GM19099 (cell line): Measurements from ENCODE around the gene IGSF3.
A peak's percentile ranks its signal among the peaks of the same experiment; 100 is the strongest.

Experiments used
- POLR2A ChIP-seq: IDR thresholded peaks from 3 replicates; pipeline ENCODE4 v1.6.1; 2011; ENCODE audit warnings: low read depth; ENCODE audit not compliant: insufficient read length; ENCODE audit errors: extremely low read depth

IGSF3 gene

DNA sequence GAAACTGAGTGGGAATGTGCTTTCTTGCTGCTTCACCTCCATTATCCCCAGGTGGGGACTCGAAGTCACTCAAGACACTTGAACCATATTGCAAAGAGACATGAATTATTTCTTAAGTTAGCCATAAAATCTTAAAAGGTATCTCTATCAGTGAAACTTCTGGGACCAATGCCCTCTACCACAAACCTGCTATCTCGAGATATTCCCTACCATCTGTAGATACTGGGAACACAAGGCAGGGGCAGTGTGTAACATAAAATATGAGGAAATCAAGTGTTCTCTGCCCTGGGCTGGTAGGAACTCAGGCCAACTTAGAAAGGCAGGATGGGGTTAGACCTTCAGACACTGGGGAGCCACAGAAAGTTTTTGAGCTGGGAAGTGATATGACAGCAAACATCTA lies 95.4 kb downstream of the IGSF3 start:
- TF ChIP-seq POLR2A, result no peak

GRCh38 chr1:116571215-116571919 lies 96.2 kb downstream of the IGSF3 start:
- TF ChIP-seq POLR2A, result no peak

- peak; percentile 93 for TF ChIP-seq POLR2A
These were observed 96.9 kb downstream of the IGSF3 start, which contains the start of gene CD58 for GRCh38 chr1:116570358-116571214. Gene CD58, minus strand, starts transcription at chr1:116571026. Its CDS starts 54 bp downstream, at chr1:116570972.

GRCh38 chr1:116569776-116570357 lies 97.7 kb downstream of the IGSF3 start:
- TF ChIP-seq POLR2A, result no peak

DNA sequence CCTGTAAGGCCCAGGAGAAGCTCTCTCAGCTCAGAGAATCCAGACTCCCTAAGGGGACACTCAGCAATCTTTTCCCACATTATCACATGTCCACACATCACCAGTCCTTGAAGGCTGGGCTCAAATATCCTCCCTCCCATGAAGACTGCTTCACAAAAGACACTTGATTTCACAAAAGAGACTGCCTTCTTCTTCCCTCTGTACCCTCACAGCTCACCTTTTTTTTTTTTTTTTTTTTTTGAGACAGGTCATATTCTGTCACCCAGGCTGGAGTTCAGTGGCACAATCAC lies 98.2 kb downstream of the IGSF3 start:
- no peak for TF ChIP-seq POLR2A

- TF ChIP-seq POLR2A, result peak; percentile 44
These were observed 98.7 kb downstream of the IGSF3 start for GRCh38 chr1:116568662-116569380.

DNA sequence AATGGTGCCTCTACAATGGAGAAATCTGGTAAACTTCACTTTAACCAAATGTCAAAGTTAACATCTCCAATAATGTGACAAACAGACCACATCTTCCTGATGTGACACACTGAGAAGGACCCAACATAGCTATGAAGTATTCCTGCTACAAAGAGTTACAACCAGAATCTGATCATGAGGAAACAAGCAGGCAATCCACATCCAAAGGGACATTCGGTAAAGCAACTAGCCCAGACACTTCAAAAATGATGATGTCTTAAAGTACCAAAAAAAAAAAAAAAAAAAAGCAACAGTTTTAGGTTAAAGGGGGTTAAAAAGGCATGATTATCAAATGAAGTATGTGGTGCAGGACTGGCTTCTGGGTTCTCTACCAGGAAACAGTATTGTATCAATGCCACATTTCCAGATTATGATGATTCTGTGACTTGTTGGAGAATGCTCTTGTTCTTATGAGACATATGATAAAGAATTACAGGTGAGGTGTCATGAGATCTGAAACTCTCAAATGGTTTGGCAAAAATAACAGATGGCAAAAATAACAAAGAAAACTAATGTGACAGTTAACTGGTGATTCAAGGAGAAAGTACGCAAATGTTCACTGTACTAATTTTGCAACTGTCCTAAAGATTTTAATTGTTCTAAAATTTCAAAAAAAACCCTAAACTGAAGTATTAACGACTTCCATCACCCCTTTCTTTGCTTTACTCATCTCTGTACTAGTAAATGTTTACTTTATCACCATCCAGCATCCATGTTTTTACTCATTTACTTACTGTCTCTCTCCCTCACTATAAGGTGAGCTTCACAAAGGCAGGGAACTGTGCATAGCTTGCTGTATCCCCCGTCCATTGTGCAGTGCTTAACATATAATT lies 99.5 kb downstream of the IGSF3 start:
- TF ChIP-seq POLR2A, result peak; percentile 54

- no peak for TF ChIP-seq POLR2A
These were observed 102.3 kb downstream of the IGSF3 start for GRCh38 chr1:116565222-116565621.

GRCh38 chr1:116564426-116564825 lies 103.1 kb downstream of the IGSF3 start:
- TF ChIP-seq POLR2A, result no peak

DNA sequence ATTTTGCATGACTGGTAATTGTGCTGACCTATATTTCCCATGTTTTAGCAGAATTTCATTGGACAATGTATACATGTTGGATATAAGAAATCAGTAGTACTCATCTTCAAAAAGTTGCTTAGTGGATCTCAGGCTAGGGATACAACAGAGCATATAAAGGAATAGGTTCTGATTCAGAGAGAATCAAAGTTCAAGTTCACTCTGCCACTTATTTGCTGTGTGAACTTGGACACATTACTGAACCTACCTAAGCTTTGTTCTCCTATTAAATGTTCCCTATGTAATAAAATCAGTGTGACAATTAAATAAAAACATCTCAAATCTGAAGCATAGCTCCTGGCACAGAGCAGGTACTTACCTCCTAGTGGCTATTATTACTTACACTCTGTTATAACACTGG lies 106.0 kb downstream of the IGSF3 start:
- no peak for TF ChIP-seq POLR2A

DNA sequence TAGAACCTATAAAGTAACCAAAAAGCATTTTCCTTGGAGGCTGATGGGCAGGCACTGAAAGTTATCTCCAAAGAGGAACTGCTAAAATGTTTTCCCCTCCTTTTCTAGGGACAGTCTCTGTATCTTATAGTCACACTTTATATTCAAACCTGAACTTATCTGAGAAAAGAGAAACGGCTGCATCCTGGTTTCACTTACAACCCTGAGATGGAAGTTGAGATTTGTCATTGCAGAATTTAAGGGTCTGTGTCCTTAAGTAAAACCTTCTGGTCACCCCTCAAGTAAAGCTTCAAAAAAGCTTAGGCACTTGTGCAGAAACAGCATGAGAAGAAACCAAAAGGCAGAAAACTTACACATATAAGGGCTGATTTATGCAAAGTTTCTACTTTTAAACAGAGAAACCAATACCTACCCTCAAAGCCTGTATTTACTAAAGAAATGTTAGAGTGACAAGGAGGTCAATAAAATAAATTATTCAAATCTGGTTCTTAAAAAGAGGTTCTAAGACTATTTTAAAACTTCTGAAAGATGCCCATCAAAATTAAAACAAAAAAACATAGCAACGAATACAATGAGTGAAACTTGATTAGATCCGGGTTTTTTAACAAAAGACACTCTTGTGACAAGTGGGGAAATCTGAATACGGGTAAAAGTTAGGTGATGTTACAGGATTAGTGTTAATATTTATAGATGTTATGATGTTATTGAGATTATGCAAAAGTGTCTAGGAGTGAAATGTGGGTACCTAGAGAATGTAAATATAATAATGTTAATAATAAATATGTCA lies 106.6 kb downstream of the IGSF3 start:
- no peak for TF ChIP-seq POLR2A

- TF ChIP-seq POLR2A, result peak; percentile 30
These were observed 108.2 kb downstream of the IGSF3 start for GRCh38 chr1:116559304-116559761.

DNA sequence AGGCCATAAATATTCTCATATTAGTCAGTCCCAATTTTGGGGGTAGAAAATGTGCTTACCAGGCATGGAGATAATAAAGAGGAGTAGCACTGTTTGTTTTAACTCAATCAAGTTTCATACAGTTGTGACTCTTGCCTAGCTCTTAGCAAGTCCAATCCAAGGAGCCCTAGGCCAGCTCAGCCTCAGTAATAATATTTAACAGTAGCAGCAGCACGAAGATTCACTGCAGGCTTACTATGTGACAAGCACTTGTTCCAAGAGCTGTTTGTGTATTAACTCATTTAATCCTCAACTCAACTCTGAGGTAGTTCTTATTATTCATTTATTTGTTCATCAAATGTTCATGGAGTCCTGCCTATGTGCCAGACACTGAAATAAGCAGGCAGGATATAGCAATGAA lies 109.0 kb downstream of the IGSF3 start:
- peak; percentile 5 for TF ChIP-seq POLR2A

GRCh38 chr1:116558140-116558549 lies 109.4 kb downstream of the IGSF3 start:
- TF ChIP-seq POLR2A, result peak; percentile 33

DNA sequence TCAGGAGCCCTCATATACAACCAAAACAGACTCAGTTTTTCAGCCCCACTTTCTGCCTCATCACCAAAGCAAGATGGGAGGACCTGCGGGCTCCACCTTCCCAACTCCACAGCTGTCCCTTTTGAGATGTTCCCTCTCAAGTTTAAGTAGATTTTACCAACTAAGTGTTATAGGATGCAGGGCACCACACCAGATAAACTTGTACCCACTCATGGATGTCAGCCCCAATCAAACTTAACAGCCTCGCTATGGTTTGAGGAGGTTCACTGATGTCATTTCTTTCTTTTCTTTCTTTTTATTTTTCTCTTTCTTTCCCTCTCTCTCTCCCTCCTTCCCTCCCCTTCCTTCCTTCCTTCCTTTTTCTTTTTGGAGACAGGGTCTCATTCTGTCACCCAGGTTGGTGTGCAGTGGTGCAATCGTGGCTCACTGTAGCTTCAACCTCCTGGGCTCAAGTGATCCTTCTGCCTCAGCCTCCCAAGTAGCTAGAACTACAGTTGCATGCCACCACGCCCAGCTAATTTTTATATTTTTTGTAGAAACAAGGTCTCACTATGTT lies 110.1 kb downstream of the IGSF3 start:
- TF ChIP-seq POLR2A, result peak; percentile 14
